GM12874 (cell line): ENCODE results near the gene NTM.

Experiments used
- CTCF ChIP-seq: IDR thresholded peaks from 2 replicates; pipeline ENCODE4 v1.5.1; 2011; ENCODE audit warnings: low read depth, mild to moderate bottlenecking, control low read depth, low read length, moderate library complexity; ENCODE audit not compliant: insufficient read depth

The NTM gene

GRCh38 chr11:131370090-131370751 is at the start of gene NTM:
NTM (plus strand) TSS chr11:131370615.
- TF ChIP-seq CTCF: no peak

GRCh38 chr11:131324921-131325570 is 45.4 kb upstream of the NTM start:
- TF ChIP-seq CTCF: no peak

GRCh38 chr11:131326829-131327228 is 43.6 kb upstream of the NTM start:
- no peak for TF ChIP-seq CTCF

GRCh38 chr11:131327421-131327820 is 43.0 kb upstream of the NTM start:
- TF ChIP-seq CTCF: no peak

- no peak for TF ChIP-seq CTCF
Observed at GRCh38 chr11:131328843-131329242, 41.6 kb upstream of the NTM start.

- TF ChIP-seq CTCF: no peak
Observed at GRCh38 chr11:131331010-131331409, 39.4 kb upstream of the NTM start.

- no peak for TF ChIP-seq CTCF
Observed at GRCh38 chr11:131331546-131331945, 38.9 kb upstream of the NTM start.
